B cell (primary cell): Measurements from ENCODE around the gene KRTAP12-4. TPM values are rescaled to one million over a fixed set of nuclear protein-coding genes. Genes with fewer than 3 reads are reported as not detected.

Experiments used
- ATAC-seq: fragments of 200-7000 bp; cut with Tn5 transposase; one replicate; pipeline ENCODE4 v1.10.0; 2021; ENCODE audit warnings: low read depth, mild to moderate bottlenecking, moderate number of reproducible peaks, moderate library complexity
- CTCF ChIA-PET: fragments of 350-600 bp; sonication (Branson Sonifier 250); formaldehyde crosslinking; loops from one replicate; lab custom pipeline; 2021; ENCODE audit warnings: antibody characterized with exemption, inconsistent platforms; lab: Charles Lee
- POLR2A ChIA-PET: fragments of 350-600 bp; sonication (Branson Sonifier 250); formaldehyde crosslinking; loops from one replicate; lab custom pipeline; 2021; ENCODE audit warnings: antibody characterized with exemption; lab: Charles Lee
- DNase-seq: peaks from one replicate; pipeline ENCODE4 v3.0.0; 2013
- H2AFZ ChIP-seq: 2 replicates; pipeline ENCODE4 v1.6.1; 2012; ENCODE audit warnings: mild to moderate bottlenecking, low read depth, low read length; ENCODE audit not compliant: insufficient read depth, poor library complexity, severe bottlenecking
- H3K27ac ChIP-seq, 2 donors: 1 replicate in 1 of 2; 2 replicates in 1 of 2; pipeline ENCODE4 v1.5.1; 2012 to 2013; ENCODE audit warnings: low read length in 2 of 2, mild to moderate bottlenecking in 2 of 2, moderate library complexity in 1 of 2
- H3K27me3 ChIP-seq, 4 experiments: fragments of 200-600 bp in 1 of 4; sonication (generic) in 1 of 4; replicated peaks in 1 of 4; 1 replicate in 2 of 4; 2 replicates in 2 of 4; pipeline versions ENCODE4 v1.6.1 to v1.7.0; 2013 to 2016; ENCODE audit warnings: low read length in 3 of 4, mild to moderate bottlenecking in 2 of 4, mixed read lengths in 1 of 4, moderate library complexity in 1 of 4; ENCODE audit not compliant: insufficient read depth in 4 of 4, control insufficient read depth in 3 of 4; ENCODE audit errors: control extremely low read depth in 1 of 4
- H3K36me3 ChIP-seq, 2 experiments: replicated peaks in 1 of 2; 1 replicate in 1 of 2; 2 replicates in 1 of 2; pipeline versions ENCODE4 v1.6.1 to v1.7.1; 2013; ENCODE audit warnings: low read length in 1 of 2; ENCODE audit not compliant: insufficient read depth in 2 of 2, control insufficient read depth in 1 of 2; ENCODE audit errors: control extremely low read depth in 1 of 2, extremely low read depth in 1 of 2
- H3K4me1 ChIP-seq, 2 donors: fragments of 200-600 bp in 1 of 2; sonication (generic) in 1 of 2; 1 replicate in 1 of 2; 2 replicates in 1 of 2; pipeline versions ENCODE4 v1.5.1 to v1.6.1; 2013 to 2017; ENCODE audit warnings: low read length in 2 of 2; ENCODE audit not compliant: control insufficient read depth in 2 of 2, insufficient read depth in 2 of 2
- H3K4me2 ChIP-seq: replicated peaks from 2 replicates; pipeline ENCODE3; 2012; ENCODE audit warnings: mild to moderate bottlenecking, low read depth, low read length; ENCODE audit not compliant: poor library complexity, severe bottlenecking
- H3K4me3 ChIP-seq, 5 experiments: fragments of 200-600 bp in 1 of 5; sonication (generic) in 1 of 5; 1 replicate in 3 of 5; 2 replicates in 2 of 5; pipeline versions ENCODE4 v1.5.1 to v1.7.0; 2011 to 2016; ENCODE audit warnings: low read length in 4 of 5, mild to moderate bottlenecking in 4 of 5, low read depth in 2 of 5, control low read depth in 1 of 5, moderate library complexity in 1 of 5; ENCODE audit not compliant: insufficient read depth in 1 of 5; ENCODE audit errors: control extremely low read depth in 1 of 5, extremely low read depth in 1 of 5
- H3K79me2 ChIP-seq: fragments of 200-600 bp; sonication (generic); one replicate; pipeline ENCODE4 v1.6.0; 2016; ENCODE audit warnings: low read length; ENCODE audit not compliant: control insufficient read depth, insufficient read depth
- H3K9ac ChIP-seq: fragments of 200-600 bp; sonication (generic); 2 replicates; pipeline ENCODE4 v1.6.1; 2017; ENCODE audit warnings: mild to moderate bottlenecking, low read length, moderate library complexity
- H3K9me3 ChIP-seq, 3 donors: one replicate each; pipeline versions ENCODE4 v1.6.1 to v1.7.1; 2013; ENCODE audit warnings: low read length in 2 of 3; ENCODE audit not compliant: control insufficient read depth in 2 of 3, insufficient read depth in 1 of 3; ENCODE audit errors: control extremely low read depth in 1 of 3
- H4K20me1 ChIP-seq: 2 replicates; pipeline ENCODE4 v1.6.0; 2012; ENCODE audit warnings: mild to moderate bottlenecking, low read length; ENCODE audit not compliant: insufficient read depth, control insufficient read depth, poor library complexity, severe bottlenecking
- H3K27ac Mint-ChIP-seq: one replicate; pipeline ENCODE4 v1.8.0; 2021; ENCODE audit warnings: mixed read lengths
- H3K27me3 Mint-ChIP-seq: one replicate; pipeline ENCODE4 v1.8.0; 2021; ENCODE audit warnings: mixed read lengths
- H3K4me1 Mint-ChIP-seq: one replicate; pipeline ENCODE4 v1.8.0; 2021; ENCODE audit warnings: mixed read lengths
- H3K4me3 Mint-ChIP-seq: one replicate; pipeline ENCODE4 v1.8.0; 2021; ENCODE audit warnings: mixed read lengths
- H3K9me3 Mint-ChIP-seq: one replicate; pipeline ENCODE4 v1.8.0; 2022; ENCODE audit warnings: mixed read lengths; ENCODE audit not compliant: insufficient read depth
- EZH2 ChIP-seq: IDR thresholded peaks from 2 replicates; pipeline ENCODE4 v1.6.1; 2012; ENCODE audit warnings: borderline replicate concordance, low read depth, mild to moderate bottlenecking, moderate library complexity, low read length; ENCODE audit not compliant: insufficient read depth, poor library complexity, severe bottlenecking
- WGBS: methylation state at CpG from one replicate; pipeline ENCODE4 v1.1.5; 2013; ENCODE audit warnings: missing lambda C conversion rate; ENCODE audit not compliant: insufficient coverage; 5-methylcytosine and 5-hydroxymethylcytosine counted together
- intact Hi-C: fragments of 100-400 bp; cut with micrococcal nuclease; formaldehyde crosslinking; loops from one replicate; pipeline ENCODE4 v1.10.0; 2022
- polyA plus RNA-seq: library from polyadenylated mRNA; depleted of rRNA; stranded (reverse); fragments of >200 nt; gene quantifications from 2 replicates; pipeline ENCODE4 v1.2.3, GENCODE V29; 2012
- total RNA-seq, 2 donors: library from RNA; stranded (reverse); fragments of 120-200 nt in 1 of 2; gene quantifications; 1 replicate in 1 of 2; 2 replicates in 1 of 2; pipeline versions ENCODE4 v1.2.3 to v1.2.4, GENCODE V29; 2013 to 2022
- TF ChIP-seq, protein P1 (sequence below): fragments of 200-600 bp; IDR thresholded peaks from one replicate; pipeline ENCODE4 v1.8.0; 2022; ENCODE audit warnings: antibody characterized with exemption, mild to moderate bottlenecking

Gene KRTAP12-4
- total and polyA plus RNA-seq, 2 donors (not counting 1 experiment from before 2014, with no cell fraction given), result not detected

- Histone ChIP-seq H3K36me3 (no peaks in the 10 kb centered on the region), H3K27ac (no peak overlapping the region), H3K27me3 (peaks cover 0 to 74% (median 26%) of the 10 kb centered on the region in 4 experiments), H3K4me1 (no peaks in the 10 kb centered on the region), H3K9me3 (peaks cover 0 to 34% (median 7%) of the 10 kb centered on the region in 3 donors), H3K4me2 (no peak overlapping the region), H3K4me3 (no peak overlapping the region), H3K79me2 (no peaks in the 10 kb centered on the region), H2AFZ (no peak overlapping the region), H3K9ac (no peak overlapping the region), H4K20me1 (no peaks in the 10 kb centered on the region)
- TF ChIP-seq EZH2, result no peak
- TF ChIP-seq, protein P1, sequence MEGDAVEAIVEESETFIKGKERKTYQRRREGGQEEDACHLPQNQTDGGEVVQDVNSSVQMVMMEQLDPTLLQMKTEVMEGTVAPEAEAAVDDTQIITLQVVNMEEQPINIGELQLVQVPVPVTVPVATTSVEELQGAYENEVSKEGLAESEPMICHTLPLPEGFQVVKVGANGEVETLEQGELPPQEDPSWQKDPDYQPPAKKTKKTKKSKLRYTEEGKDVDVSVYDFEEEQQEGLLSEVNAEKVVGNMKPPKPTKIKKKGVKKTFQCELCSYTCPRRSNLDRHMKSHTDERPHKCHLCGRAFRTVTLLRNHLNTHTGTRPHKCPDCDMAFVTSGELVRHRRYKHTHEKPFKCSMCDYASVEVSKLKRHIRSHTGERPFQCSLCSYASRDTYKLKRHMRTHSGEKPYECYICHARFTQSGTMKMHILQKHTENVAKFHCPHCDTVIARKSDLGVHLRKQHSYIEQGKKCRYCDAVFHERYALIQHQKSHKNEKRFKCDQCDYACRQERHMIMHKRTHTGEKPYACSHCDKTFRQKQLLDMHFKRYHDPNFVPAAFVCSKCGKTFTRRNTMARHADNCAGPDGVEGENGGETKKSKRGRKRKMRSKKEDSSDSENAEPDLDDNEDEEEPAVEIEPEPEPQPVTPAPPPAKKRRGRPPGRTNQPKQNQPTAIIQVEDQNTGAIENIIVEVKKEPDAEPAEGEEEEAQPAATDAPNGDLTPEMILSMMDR, result no peak
- intact Hi-C loops, result no loop called here
- POLR2A ChIA-PET, result no interaction called here
- WGBS, result 76% methylated on average over 20 of the region's 22 CpGs
- Mint-ChIP-seq H3K27ac (no peak overlapping the region), H3K9me3 (peaks cover 4% of the 10 kb centered on the region), H3K4me3 (no peak overlapping the region), H3K27me3 (peaks cover 62% of the 10 kb centered on the region), H3K4me1 (no peaks in the 10 kb centered on the region)
- CTCF ChIA-PET, result no interaction called here
- ATAC-seq (no peak), DNase-seq (no peak)
Measured at GRCh38 chr21:44702111-44702972, 47.9 kb upstream of the KRTAP12-4 start.

GRCh38 chr21:44701541-44701940 is 47.1 kb upstream of the KRTAP12-4 start:
- Histone ChIP-seq H3K4me3 (no peak overlapping the region), H4K20me1 (no peaks in the 10 kb centered on the region), H3K9me3 (peaks cover 0 to 29% (median 7%) of the 10 kb centered on the region in 3 donors), H3K36me3 (no peaks in the 10 kb centered on the region), H3K27ac (no peak overlapping the region), H2AFZ (no peak overlapping the region), H3K27me3 (peaks cover 0 to 66% (median 23%) of the 10 kb centered on the region in 4 experiments), H3K4me2 (no peak overlapping the region), H3K9ac (no peak overlapping the region), H3K4me1 (no peaks in the 10 kb centered on the region), H3K79me2 (no peaks in the 10 kb centered on the region)
- CTCF ChIA-PET, result no interaction called here
- intact Hi-C loops, result no loop called here
- H3K4me3 Mint-ChIP-seq, result no peak overlapping the region
- no peaks in the 10 kb centered on the region for H3K4me1 Mint-ChIP-seq
- peaks cover 66% of the 10 kb centered on the region for H3K27me3 Mint-ChIP-seq
- peaks cover 4% of the 10 kb centered on the region for H3K9me3 Mint-ChIP-seq
- ATAC-seq (no peak), DNase-seq (no peak)
- 52% methylated on average over 12 of the region's 12 CpGs for WGBS
- TF ChIP-seq, protein P1, result no peak
- TF ChIP-seq EZH2, result no peak
- POLR2A ChIA-PET, result no interaction called here
- no peak overlapping the region for H3K27ac Mint-ChIP-seq
